HEK293 (cell line): ENCODE measurements around the gene GNAQ.

Source experiments
- CTCF ChIA-PET: fragments of 350-600 bp; formaldehyde crosslinking; extraction: SDS; loops from one replicate; lab custom pipeline; 2021; ENCODE audit warnings: antibody characterized with exemption; lab: Yijun Ruan, JAX
- POLR2A ChIA-PET: fragments of 300-600 bp; formaldehyde crosslinking; extraction: SDS; loops from one replicate; lab custom pipeline; 2020; ENCODE audit warnings: antibody characterized with exemption, inconsistent platforms; lab: Yijun Ruan, JAX
- H3K27ac ChIP-seq: fragments of 200-500 bp; sonication (Bioruptor generic); 2 replicates; pipeline ENCODE4 v1.5.1; 2014; ENCODE audit warnings: low read depth, low read length, control low read depth, inconsistent platforms; ENCODE audit errors: extremely low read depth
- H3K36me3 ChIP-seq, 2 experiments: fragments of 200-500 bp in 1 of 2; sonication (Bioruptor generic) in 1 of 2; 1 replicate in 1 of 2; 2 replicates in 1 of 2; pipeline ENCODE4 v1.5.1; 2014 to 2017; ENCODE audit warnings: inconsistent platforms in 2 of 2, low read length in 2 of 2; ENCODE audit not compliant: control insufficient read depth in 2 of 2, insufficient read depth in 1 of 2
- H3K4me1 ChIP-seq: fragments of 200-500 bp; sonication (Bioruptor generic); 2 replicates; pipeline ENCODE4 v1.5.1; 2014; ENCODE audit warnings: mild to moderate bottlenecking, low read length, inconsistent platforms; ENCODE audit not compliant: control insufficient read depth, insufficient read depth
- H3K4me3 ChIP-seq: 2 replicates; pipeline ENCODE4 v1.5.1; 2011; ENCODE audit warnings: low read depth, mild to moderate bottlenecking, control low read depth, low read length, moderate library complexity
- H3K9me3 ChIP-seq: fragments of 200-500 bp; sonication (Bioruptor generic); 2 replicates; pipeline ENCODE4 v1.5.1; 2014; ENCODE audit warnings: low read depth, low read length, inconsistent platforms; ENCODE audit not compliant: control insufficient read depth, insufficient read depth
- SALL2 ChIP-seq: fragments of 450-650 bp; formaldehyde crosslinking; IDR thresholded peaks from 2 replicates; pipeline ENCODE4 v1.5.0; 2017; ENCODE audit warnings: missing biosample characterization, mild to moderate bottlenecking, missing genetic modification characterization, borderline replicate concordance
- TCF7L2 ChIP-seq: IDR thresholded peaks from 2 replicates; pipeline ENCODE4 v1.6.1; 2011; ENCODE audit warnings: low read depth, mild to moderate bottlenecking, inconsistent platforms, low read length, moderate library complexity, borderline replicate concordance
- YY2 ChIP-seq: fragments of 450-650 bp; formaldehyde crosslinking; IDR thresholded peaks from 2 replicates; pipeline ENCODE4 v1.5.1; 2016; ENCODE audit warnings: missing biosample characterization, missing genetic modification characterization
- ZBTB1 ChIP-seq: fragments of 450-650 bp; formaldehyde crosslinking; IDR thresholded peaks from 2 replicates; pipeline ENCODE4 v1.5.1; 2016; ENCODE audit warnings: missing biosample characterization, missing genetic modification characterization
- ZBTB20 ChIP-seq: fragments of 450-650 bp; formaldehyde crosslinking; IDR thresholded peaks from 2 replicates; pipeline ENCODE4 v1.5.1; 2016; ENCODE audit warnings: missing biosample characterization, missing genetic modification characterization
- ZBTB7A ChIP-seq: fragments of 450-650 bp; formaldehyde crosslinking; IDR thresholded peaks from 2 replicates; pipeline ENCODE4 v1.5.1; 2016; ENCODE audit warnings: low read depth, missing biosample characterization, missing genetic modification characterization
- ZEB2 ChIP-seq: fragments of 450-650 bp; formaldehyde crosslinking; IDR thresholded peaks from 2 replicates; pipeline ENCODE4 v1.5.1; 2016; ENCODE audit warnings: missing biosample characterization, missing genetic modification characterization
- ZFP3 ChIP-seq: fragments of 450-650 bp; formaldehyde crosslinking; IDR thresholded peaks from 2 replicates; pipeline ENCODE4 v1.5.1; 2016; ENCODE audit warnings: low read depth, missing biosample characterization, missing genetic modification characterization
- ZNF175 ChIP-seq: fragments of 450-650 bp; formaldehyde crosslinking; IDR thresholded peaks from 2 replicates; pipeline ENCODE4 v1.5.1; 2016; ENCODE audit warnings: missing biosample characterization, missing genetic modification characterization
- ZNF184 ChIP-seq: fragments of 450-650 bp; IDR thresholded peaks from 2 replicates; pipeline ENCODE4 v1.5.1; 2018; ENCODE audit warnings: missing biosample characterization, mild to moderate bottlenecking, missing genetic modification characterization
- ZNF214 ChIP-seq: fragments of 450-650 bp; formaldehyde crosslinking; IDR thresholded peaks from 2 replicates; pipeline ENCODE4 v1.5.1; 2017; ENCODE audit warnings: missing biosample characterization, mild to moderate bottlenecking, missing genetic modification characterization, borderline replicate concordance
- ZNF561 ChIP-seq: fragments of 450-650 bp; IDR thresholded peaks from 2 replicates; pipeline ENCODE4 v1.5.1; 2018; ENCODE audit warnings: missing biosample characterization, missing genetic modification characterization, borderline replicate concordance
- ZNF596 ChIP-seq: fragments of 450-650 bp; IDR thresholded peaks from 2 replicates; pipeline ENCODE4 v1.5.0; 2018; ENCODE audit warnings: missing biosample characterization, mild to moderate bottlenecking, missing genetic modification characterization, moderate library complexity
- TF ChIP-seq, protein P1 (sequence below): fragments of 450-650 bp; formaldehyde crosslinking; IDR thresholded peaks from 2 replicates; pipeline ENCODE4 v1.5.1; 2016; ENCODE audit warnings: missing biosample characterization, missing genetic modification characterization
- TF ChIP-seq, protein P2 (sequence below): fragments of 450-650 bp; formaldehyde crosslinking; IDR thresholded peaks from 2 replicates; pipeline ENCODE4; 2016; ENCODE audit warnings: missing biosample characterization, missing genetic modification characterization
- TF ChIP-seq, protein P3 (sequence below): fragments of 450-650 bp; IDR thresholded peaks from 2 replicates; pipeline ENCODE4 v1.5.1; 2018; ENCODE audit warnings: missing biosample characterization, mild to moderate bottlenecking, missing genetic modification characterization

GNAQ gene

DNA sequence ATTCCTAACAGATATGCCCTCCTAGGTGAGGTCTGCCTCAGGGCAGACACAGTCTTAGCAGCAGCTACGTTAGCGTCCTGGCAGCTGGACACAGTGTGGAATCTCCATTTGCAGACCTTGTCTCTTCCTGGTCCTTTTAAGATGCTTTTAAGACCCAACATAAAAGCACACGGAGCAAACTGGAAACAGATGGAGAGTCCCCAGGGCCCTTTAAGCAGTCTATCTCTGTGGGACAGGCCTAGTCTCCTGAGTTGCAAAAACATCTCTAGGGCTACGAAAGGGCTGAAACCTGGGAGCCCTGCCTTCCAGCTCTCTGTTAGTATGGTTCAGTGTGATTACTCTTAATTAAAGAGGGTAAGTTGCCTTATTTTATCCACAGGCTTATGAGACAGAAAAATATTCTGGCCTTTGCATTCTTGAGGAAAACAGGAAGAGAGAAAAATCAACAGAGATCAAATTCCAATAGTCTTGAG is 317.5 kb downstream of the GNAQ start (continued):
- TF ChIP-seq, protein P1, sequence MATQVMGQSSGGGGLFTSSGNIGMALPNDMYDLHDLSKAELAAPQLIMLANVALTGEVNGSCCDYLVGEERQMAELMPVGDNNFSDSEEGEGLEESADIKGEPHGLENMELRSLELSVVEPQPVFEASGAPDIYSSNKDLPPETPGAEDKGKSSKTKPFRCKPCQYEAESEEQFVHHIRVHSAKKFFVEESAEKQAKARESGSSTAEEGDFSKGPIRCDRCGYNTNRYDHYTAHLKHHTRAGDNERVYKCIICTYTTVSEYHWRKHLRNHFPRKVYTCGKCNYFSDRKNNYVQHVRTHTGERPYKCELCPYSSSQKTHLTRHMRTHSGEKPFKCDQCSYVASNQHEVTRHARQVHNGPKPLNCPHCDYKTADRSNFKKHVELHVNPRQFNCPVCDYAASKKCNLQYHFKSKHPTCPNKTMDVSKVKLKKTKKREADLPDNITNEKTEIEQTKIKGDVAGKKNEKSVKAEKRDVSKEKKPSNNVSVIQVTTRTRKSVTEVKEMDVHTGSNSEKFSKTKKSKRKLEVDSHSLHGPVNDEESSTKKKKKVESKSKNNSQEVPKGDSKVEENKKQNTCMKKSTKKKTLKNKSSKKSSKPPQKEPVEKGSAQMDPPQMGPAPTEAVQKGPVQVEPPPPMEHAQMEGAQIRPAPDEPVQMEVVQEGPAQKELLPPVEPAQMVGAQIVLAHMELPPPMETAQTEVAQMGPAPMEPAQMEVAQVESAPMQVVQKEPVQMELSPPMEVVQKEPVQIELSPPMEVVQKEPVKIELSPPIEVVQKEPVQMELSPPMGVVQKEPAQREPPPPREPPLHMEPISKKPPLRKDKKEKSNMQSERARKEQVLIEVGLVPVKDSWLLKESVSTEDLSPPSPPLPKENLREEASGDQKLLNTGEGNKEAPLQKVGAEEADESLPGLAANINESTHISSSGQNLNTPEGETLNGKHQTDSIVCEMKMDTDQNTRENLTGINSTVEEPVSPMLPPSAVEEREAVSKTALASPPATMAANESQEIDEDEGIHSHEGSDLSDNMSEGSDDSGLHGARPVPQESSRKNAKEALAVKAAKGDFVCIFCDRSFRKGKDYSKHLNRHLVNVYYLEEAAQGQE = no peak
- TF ChIP-seq, protein P2, sequence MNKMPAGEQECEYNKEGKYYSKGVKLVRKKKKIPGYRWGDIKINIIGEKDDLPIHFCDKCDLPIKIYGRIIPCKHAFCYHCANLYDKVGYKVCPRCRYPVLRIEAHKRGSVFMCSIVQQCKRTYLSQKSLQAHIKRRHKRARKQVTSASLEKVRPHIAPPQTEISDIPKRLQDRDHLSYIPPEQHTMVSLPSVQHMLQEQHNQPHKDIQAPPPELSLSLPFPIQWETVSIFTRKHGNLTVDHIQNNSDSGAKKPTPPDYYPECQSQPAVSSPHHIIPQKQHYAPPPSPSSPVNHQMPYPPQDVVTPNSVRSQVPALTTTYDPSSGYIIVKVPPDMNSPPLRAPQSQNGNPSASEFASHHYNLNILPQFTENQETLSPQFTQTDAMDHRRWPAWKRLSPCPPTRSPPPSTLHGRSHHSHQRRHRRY (tag by site-specific recombination) = no peak
- no peak for TF ChIP-seq ZBTB20 (tag by site-specific recombination)
- TF ChIP-seq YY2 (tag by site-specific recombination) = no peak
- no peak for TF ChIP-seq ZFP3 (tag by site-specific recombination)
- TF ChIP-seq SALL2 (tag by site-specific recombination) = no peak
- TF ChIP-seq TCF7L2 = no peak
- no peak for TF ChIP-seq ZBTB7A (tag by site-specific recombination)
- TF ChIP-seq ZBTB1 (tag by site-specific recombination) = no peak
- TF ChIP-seq, protein P3, sequence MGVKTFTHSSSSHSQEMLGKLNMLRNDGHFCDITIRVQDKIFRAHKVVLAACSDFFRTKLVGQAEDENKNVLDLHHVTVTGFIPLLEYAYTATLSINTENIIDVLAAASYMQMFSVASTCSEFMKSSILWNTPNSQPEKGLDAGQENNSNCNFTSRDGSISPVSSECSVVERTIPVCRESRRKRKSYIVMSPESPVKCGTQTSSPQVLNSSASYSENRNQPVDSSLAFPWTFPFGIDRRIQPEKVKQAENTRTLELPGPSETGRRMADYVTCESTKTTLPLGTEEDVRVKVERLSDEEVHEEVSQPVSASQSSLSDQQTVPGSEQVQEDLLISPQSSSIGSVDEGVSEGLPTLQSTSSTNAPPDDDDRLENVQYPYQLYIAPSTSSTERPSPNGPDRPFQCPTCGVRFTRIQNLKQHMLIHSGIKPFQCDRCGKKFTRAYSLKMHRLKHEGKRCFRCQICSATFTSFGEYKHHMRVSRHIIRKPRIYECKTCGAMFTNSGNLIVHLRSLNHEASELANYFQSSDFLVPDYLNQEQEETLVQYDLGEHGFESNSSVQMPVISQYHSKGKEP (tag by site-specific recombination) = no peak
- no peak for TF ChIP-seq ZNF561
- TF ChIP-seq ZNF175 (tag by site-specific recombination) = no peak
- TF ChIP-seq ZEB2 (tag by site-specific recombination) = no peak
- no peak for TF ChIP-seq ZNF214 (tag by site-specific recombination)

DNA sequence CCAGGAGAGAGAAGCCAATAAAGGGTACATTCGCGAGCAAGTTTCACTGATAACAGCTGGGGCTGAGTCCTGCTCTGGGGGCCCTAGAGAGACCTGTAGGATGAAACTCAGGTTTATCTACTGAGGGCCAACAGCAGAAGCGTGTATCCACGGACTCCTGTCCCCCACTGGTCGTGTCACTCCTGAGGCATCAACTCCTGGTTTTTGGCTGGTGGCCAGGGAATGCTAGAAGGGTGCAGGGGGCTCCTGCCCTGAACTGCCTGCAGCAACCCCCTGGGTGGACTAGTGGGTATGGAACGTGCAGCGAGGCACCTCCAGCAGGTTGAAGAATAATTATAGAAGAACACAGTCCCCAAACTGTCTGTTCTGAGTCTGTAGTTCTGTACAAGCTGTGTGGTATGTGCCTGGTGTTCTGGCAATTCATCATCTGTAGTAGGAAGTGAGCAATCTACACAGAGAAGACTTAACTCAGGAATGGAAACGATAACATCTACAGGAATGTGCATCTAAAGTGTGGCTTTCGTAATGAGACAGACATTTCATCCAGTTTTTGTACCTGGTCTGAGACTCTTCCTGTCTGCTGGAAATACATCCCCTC is 319.0 kb downstream of the GNAQ start:
- Histone ChIP-seq H3K4me3 (no peak overlapping the region), H3K4me1 (no peaks in the 10 kb centered on the region), H3K9me3 (no peaks in the 10 kb centered on the region), H3K36me3 (no peaks in the 10 kb centered on the region), H3K27ac (no peak overlapping the region)
- ChIA-PET CTCF (interaction anchor here (0.6 kb wide), 1 partner anchor 378 kb away, joined by 8 read pairs; no protein-coding TSS in a partner anchor), POLR2A (no interaction called here)
- TF ChIP-seq ZNF596 (tag by site-specific recombination) (no peak), ZNF214 (tag by site-specific recombination) (no peak)

DNA sequence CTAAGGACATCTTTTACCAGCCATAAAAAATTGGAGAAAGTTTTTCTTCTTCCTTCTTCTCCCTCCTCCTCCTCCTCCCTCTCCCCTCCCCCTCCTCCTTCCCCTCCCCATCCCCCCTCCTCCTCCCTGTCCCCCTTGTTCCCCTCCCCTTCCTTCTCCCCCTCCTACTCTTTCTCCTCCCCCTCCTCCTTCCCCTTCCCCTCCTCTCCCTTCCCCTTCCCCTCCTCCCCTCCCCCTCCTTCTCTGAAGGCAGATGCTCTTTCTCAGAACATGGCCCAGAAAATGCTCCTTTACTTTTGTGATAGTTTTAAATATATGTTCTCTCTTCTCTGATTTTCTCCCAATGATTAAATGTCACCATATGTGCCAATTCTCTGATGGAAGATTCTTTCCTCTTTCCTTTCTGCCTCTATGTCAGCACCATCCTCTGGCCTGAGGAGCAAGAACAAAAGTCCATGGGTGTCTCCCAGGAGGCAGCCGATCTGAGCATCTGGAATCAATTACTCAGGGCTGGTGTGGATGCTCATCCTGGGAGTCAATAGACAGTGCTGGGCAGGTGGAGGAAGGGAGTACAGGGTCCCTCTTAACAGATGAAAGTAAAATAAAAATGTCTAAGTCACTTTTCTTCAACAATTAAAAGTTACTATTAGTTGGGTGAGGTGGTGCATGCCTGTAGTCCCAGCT is 320.5 kb downstream of the GNAQ start:
- CTCF ChIA-PET = interaction anchor here (0.6 to 0.7 kb wide), 2 partner anchors 36 to 485 kb away, joined by 3 to 4 read pairs; no protein-coding TSS in a partner anchor
- TF ChIP-seq ZEB2 (tag by site-specific recombination) (no peak), ZNF184 (no peak)
- TF ChIP-seq, all 188 proteins: peak for 0
- Histone ChIP-seq H3K4me1 (no peaks in the 10 kb centered on the region), H3K27ac (no peak overlapping the region), H3K4me3 (no peak overlapping the region), H3K9me3 (no peaks in the 10 kb centered on the region), H3K36me3 (no peaks in the 10 kb centered on the region)
- POLR2A ChIA-PET = no interaction called here
